ENCODE measurements around the gene RNF144A. TPM values are rescaled to one million over a fixed set of nuclear protein-coding genes. Genes with fewer than 3 reads are reported as not detected.

The RNF144A gene
- total RNA-seq, 1 donor from 2014 or later, result 15.2 TPM

DNA sequence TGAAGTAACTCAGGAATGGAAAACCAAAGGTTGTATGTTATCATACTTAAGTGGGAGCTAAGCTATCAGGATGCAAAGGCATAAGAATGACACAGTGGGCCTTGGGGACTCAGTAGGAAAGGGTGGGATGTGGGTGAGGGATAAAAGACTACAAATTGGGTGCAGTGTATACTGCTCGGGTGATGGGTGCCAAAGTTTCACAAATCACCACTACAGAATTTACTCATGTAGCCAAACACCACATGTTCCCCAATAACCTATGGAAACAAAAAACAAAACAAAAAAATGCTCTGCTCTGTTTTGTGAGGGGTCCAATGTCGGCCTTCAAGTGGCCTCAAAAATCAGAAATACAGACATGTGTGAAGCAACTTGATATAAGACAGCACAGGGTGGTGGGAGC, 8.9 kb upstream of the RNF144A start:
- no peak for DNase-seq (ENCODE audit: low spot score)

- DNase-seq (ENCODE audit: low spot score), result no peak
Observed at GRCh38 chr2:6909431-6910385, 7.5 kb upstream of the RNF144A start.

DNA sequence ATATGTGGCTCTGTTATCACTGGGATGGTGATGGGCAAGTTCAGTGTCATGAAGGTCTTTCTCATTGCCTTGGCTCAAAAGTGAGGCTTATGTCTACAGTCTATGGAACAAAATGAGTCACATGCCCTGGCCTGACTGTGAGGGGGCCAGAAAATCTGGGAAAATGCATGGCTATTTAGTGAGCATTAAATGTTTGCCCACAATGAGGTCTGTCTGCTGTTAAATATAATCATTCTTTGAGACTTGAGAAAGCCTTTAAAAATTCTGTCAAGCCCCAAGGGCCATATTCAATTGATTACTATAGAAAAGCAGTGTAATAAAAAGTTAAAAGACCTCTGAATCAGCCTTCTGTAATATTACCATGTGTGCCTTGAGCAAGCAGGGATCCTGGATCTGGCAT, 5.5 kb upstream of the RNF144A start:
- no peak for DNase-seq (ENCODE audit: low spot score)

GRCh38 chr2:6913415-6914157, 3.6 kb upstream of the RNF144A start:
- DNase-seq (ENCODE audit: low spot score), result no peak

DNA sequence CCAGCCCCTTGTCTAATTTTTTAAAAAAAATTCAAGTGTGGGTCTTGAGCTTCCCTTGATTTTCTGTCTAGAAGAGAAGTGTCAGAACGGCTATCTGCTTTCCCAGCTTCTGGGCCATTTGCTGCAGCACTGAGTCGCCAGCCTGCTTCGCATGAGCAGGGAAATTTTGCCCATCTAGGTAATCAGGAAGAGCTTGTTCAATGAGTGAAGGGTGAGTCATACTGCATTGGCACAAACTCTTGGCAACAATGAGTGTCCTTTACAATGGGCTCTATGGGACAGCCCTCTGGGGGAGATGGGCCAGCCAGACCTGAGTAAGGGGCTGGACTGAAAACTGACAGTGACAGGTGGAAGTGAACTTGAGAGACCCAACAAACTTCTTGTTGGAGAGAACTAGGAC, 2.4 kb upstream of the RNF144A start:
- no peak for DNase-seq (ENCODE audit: low spot score)

DNA sequence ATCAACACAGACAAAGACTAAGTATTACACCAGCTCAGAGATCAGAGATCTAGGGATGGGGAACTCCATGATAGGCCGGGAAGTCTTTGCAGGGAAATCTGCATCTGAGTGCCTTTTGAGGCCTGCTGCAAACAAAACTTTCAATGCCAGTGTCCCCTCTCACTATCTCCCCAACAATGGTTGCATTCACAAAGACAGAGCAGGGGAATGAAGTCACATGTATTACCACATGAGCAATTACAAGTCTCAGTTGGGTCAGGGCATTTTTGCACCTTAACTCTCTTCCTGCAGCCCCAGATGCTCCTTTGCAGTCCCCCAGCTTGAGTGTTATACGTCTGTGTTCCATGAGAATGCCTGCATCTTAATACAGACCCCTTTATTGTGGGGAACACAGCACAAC, 1.8 kb upstream of the RNF144A start:
- no peak for DNase-seq (ENCODE audit: low spot score)

- DNase-seq (ENCODE audit: low spot score), result no peak
Observed at GRCh38 chr2:6916224-6916623, 988 bp upstream of the RNF144A start.

GRCh38 chr2:6916736-6917070, 509 bp upstream of the RNF144A start:
- DNase-seq (ENCODE audit: low spot score), result no peak

DNA sequence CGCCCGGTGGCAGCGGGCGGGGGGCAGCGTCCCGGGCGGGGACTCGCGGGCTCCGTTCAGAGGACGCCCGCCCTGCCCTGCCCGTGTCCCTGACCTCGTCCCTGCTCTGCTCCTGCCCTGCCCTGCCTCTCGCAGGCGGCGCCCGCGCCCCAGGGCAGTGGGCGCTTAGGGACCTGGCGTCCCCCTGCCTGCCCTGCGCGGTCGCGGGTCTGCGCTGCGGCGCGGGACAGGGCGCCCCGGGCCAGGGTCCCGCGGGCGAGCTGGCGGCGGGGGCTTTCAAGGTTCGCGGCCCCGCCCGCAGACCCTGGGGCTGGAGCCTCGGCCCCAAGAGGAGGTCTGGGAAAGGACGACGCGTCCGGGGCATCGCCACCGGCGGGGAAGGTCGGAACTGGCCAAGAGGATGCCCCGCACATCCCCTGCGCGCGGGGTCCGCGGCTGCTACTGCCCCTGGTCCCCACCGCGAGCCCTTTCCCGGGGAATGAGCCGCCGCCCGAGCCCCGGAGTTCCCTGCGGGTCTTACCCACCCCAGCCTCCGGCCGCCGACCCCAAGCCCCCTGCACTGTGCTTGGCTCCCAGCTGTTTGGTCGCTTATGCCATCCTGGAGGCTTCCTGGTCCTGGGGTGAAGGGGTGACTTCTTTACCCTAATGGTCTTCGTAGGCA, 679 bp downstream of the RNF144A start:
- DNase-seq (ENCODE audit: low spot score), result no peak

DNA sequence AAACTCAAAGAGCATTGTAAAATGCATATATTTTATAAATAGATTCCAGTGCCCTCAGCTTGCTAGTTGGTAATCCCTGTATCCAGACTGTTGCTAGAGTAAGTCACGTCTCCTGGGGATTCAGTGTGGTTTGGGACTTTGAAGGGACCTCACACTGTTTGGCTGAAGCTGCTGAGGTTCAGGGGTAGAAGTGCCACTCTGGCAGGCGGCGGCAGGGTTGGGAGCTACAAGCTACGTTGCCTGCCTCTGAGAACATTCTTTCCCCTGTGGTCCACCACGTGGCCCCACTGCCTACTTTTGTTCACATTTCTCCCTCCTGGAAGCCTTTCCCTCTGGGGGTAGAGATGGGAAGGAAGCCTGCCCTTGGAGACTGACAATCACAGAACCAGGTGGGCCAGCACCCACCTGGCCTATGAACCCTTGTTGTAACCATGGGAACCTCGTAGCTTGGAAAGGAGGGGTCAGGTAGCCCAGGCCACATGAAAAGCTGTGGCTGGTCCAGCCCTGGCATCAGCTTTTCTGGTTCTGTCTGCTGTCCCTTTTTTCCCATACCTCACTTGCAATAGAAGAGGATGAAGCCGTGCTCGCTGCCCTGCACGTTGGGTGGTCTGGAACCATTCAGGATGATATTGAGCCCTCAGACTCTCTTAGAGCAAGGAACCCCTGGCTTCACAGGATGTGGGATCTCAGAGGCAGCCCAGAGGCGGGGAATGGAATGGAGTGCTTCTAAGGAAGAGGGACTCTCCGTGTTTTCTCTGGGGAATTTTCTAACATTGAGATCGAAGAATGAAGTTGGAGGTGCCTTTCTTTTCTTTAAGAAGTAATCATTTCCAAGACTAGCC, 2.9 kb downstream of the RNF144A start:
- no peak for DNase-seq (ENCODE audit: low spot score)

GRCh38 chr2:6920743-6921064, 3.5 kb downstream of the RNF144A start:
- no peak for DNase-seq (ENCODE audit: low spot score)

GRCh38 chr2:6921321-6921922, 4.2 kb downstream of the RNF144A start:
- no peak for DNase-seq (ENCODE audit: low spot score)

DNA sequence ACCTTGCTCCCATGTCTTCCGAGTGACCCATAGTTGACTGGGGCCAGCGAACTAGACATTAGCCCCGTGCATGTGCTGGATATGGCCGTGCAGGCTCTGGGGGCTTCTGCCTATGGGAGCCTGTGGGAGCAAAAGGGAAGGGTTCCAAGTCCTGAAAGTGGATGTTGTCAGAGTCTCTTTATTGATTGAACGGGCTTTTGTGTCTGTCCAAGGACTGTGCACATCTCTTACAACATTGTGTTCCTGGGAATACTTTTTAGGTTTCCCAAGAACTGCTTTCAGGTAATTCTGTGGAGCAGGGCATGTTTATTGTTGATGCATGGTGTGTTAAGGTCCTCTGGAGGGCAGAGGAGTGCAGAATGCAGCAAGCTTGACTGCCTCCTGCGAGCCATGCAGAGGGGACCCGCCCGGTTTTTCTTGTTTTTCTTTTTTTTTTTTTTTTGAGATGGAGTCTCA, 5.0 kb downstream of the RNF144A start:
- DNase-seq (ENCODE audit: low spot score), result no peak

DNA sequence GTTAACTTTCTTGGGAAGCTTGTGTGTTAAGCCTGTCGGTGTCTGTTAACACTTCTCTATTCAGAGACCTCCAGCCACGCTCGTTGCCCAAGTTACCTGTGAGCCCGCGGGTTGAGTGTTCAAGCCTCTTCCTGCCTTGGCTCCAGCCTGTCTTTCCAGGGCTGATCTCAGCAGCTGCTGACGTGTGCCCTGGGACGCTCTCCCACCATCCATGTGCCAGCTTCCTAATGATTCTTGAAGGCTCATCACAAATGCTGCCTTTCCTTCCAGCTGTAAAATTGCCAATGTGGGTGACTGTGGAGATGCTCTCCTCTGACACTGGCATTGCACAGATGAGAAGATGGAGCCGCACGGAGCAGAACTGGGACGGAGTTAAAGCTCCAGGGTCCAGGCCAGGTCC, 6.1 kb downstream of the RNF144A start:
- DNase-seq (ENCODE audit: low spot score), result no peak

GRCh38 chr2:6924101-6924923, 7.1 kb downstream of the RNF144A start:
- DNase-seq (ENCODE audit: low spot score), result no peak

DNA sequence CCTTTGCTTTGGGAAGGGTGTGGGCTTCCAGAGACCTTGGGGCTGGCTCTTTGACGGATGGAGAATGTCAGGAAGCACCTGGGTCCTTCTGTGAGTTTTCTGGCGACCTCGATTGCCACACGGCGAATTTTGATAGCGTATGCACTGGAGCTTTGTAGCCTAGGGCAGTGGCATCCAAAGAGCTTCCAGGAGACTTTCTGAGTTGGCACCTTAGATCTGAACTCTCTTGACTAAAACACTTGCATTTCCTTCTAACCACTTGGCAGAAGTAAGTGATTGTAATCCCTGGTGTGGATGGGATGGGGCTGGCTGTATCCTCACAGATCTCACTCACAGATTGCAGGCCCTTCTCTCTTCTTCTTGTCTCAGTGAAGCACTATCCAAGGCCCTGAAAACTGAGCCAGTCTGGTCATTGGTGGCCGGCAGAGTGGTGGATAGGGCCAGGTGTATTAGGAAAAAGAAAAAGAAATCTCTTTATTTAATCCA, 7.8 kb downstream of the RNF144A start:
- no peak for DNase-seq (ENCODE audit: low spot score)

DNA sequence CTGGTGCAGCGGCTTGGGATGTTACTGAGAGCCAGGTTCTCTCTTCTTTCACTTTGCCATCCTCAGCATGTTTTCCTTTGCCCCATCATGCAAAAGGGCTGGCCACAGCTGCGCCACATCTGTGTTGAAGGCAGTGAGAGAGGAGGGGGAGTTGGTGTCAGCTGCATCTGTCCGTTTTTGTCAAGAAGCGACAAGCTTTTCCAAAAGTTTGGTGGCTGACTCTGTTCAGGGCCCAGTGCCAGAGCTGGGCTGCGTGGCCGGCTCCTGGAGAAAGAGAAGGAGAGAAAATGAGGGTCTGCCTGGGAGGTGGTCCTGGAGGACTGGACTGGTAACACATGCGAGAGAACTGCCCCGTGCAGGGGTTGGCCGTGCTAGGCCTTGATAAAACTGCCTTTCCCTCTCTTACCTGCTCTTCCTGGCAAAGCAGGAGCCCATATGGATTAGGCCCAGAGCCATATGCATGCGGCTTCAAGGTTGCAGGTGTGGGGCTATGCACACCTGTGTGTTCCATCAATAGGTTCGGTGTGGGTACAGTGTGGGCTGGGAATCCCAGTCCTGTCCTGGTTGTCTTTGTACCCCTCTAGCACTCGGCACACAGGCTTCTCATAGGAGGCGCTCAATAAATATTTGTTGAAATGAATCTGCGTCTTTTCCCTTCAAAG, 9.0 kb downstream of the RNF144A start:
- DNase-seq (ENCODE audit: low spot score), result no peak

- no peak for DNase-seq (ENCODE audit: low spot score)
Observed at GRCh38 chr2:6927186-6927585, 10.0 kb downstream of the RNF144A start.

GRCh38 chr2:6927753-6928152, 10.5 kb downstream of the RNF144A start:
- DNase-seq (ENCODE audit: low spot score), result no peak

DNA sequence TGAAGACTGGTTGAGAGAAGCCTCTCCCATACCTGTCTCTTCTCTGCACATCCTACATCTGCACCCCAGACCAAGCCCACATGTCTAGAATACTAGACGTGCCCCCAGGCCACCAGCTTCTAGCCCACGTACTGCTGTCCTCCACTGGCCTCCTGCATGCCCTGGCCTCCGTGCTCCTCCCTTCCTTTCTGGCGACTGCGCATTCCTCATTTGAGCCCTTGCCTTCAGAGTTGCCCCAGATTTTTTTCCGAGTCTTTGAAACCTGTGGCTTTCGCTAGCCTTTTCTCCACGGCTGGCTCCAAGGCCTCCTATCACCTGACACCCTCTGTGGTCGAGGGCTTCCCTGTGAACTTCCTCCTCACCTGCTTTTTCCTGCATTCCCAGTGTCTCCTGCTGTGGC, 11.2 kb downstream of the RNF144A start:
- DNase-seq (ENCODE audit: low spot score), result no peak

All from ureter (tissue), 1 donor.